Dendritic cell treated with granulocyte-macrophage colony-stimulating factor and Interleukin-4, amounts not matched to agents 40 ng/mL and 50 ng/mL, for 4 days (primary cell): ENCODE data around the gene NHEJ1.

Experiments
- H3K27ac Mint-ChIP-seq: one replicate; pipeline ENCODE4 v1.8.0; 2022; ENCODE audit warnings: mild to moderate bottlenecking, mixed read lengths
- H3K27me3 Mint-ChIP-seq: one replicate; pipeline ENCODE4 v1.8.0; 2022; ENCODE audit warnings: mild to moderate bottlenecking, mixed read lengths
- H3K36me3 Mint-ChIP-seq: one replicate; pipeline ENCODE4 v1.8.0; 2022; ENCODE audit warnings: low read depth, mixed read lengths
- H3K4me1 Mint-ChIP-seq: one replicate; pipeline ENCODE4 v1.8.0; 2022; ENCODE audit warnings: low read depth, mixed read lengths
- H3K4me3 Mint-ChIP-seq: one replicate; pipeline ENCODE4 v1.8.0; 2022; ENCODE audit warnings: mild to moderate bottlenecking, moderate library complexity, mixed read lengths
- H3K9me3 Mint-ChIP-seq: one replicate; pipeline ENCODE4 v1.8.0; 2022; ENCODE audit warnings: mixed read lengths
- intact Hi-C: fragments of 100-400 bp; cut with micrococcal nuclease; formaldehyde crosslinking; loops from one replicate; pipeline ENCODE4 v1.15.0; 2022

NHEJ1 gene

GRCh38 chr2:219199470-219200211 lies 39.0 kb upstream of the NHEJ1 start:
- Mint-ChIP-seq H3K4me1 (no peaks in the 10 kb centered on the region), H3K9me3 (peaks cover 6% of the 10 kb centered on the region), H3K4me3 (no peak overlapping the region), H3K27ac (no peak overlapping the region), H3K36me3 (no peaks in the 10 kb centered on the region), H3K27me3 (peaks cover 23% of the 10 kb centered on the region)
- intact Hi-C loops = no loop called here

- intact Hi-C loops = no loop called here
- H3K4me1 Mint-ChIP-seq = no peaks in the 10 kb centered on the region
- H3K27me3 Mint-ChIP-seq = peaks cover 20% of the 10 kb centered on the region
- no peak overlapping the region for H3K27ac Mint-ChIP-seq
- H3K9me3 Mint-ChIP-seq = no peaks in the 10 kb centered on the region
- no peaks in the 10 kb centered on the region for H3K36me3 Mint-ChIP-seq
- no peak overlapping the region for H3K4me3 Mint-ChIP-seq
Observed at GRCh38 chr2:219198974-219199373, 38.4 kb upstream of the NHEJ1 start.

- H3K27me3 Mint-ChIP-seq = peaks cover 20% of the 10 kb centered on the region
- no peak overlapping the region for H3K4me3 Mint-ChIP-seq
- intact Hi-C loops = no loop called here
- H3K27ac Mint-ChIP-seq = no peak overlapping the region
- no peaks in the 10 kb centered on the region for H3K4me1 Mint-ChIP-seq
- no peaks in the 10 kb centered on the region for H3K9me3 Mint-ChIP-seq
- H3K36me3 Mint-ChIP-seq = no peaks in the 10 kb centered on the region
Observed at GRCh38 chr2:219197388-219197787, 36.8 kb upstream of the NHEJ1 start.

GRCh38 chr2:219186754-219187456 lies 26.3 kb upstream of the NHEJ1 start:
- H3K27me3 Mint-ChIP-seq = no peaks in the 10 kb centered on the region
- H3K4me3 Mint-ChIP-seq = no peak overlapping the region
- H3K36me3 Mint-ChIP-seq = peaks cover 54% of the 10 kb centered on the region
- H3K4me1 Mint-ChIP-seq = peaks cover 24% of the 10 kb centered on the region
- H3K9me3 Mint-ChIP-seq = no peaks in the 10 kb centered on the region
- H3K27ac Mint-ChIP-seq = no peak overlapping the region
- intact Hi-C loops = no loop called here

GRCh38 chr2:219184121-219184520 lies 23.5 kb upstream of the NHEJ1 start:
- H3K36me3 Mint-ChIP-seq = peaks cover 82% of the 10 kb centered on the region
- H3K9me3 Mint-ChIP-seq = no peaks in the 10 kb centered on the region
- intact Hi-C loops = no loop called here
- H3K4me1 Mint-ChIP-seq = peaks cover 52% of the 10 kb centered on the region
- no peak overlapping the region for H3K27ac Mint-ChIP-seq
- no peak overlapping the region for H3K4me3 Mint-ChIP-seq
- H3K27me3 Mint-ChIP-seq = no peaks in the 10 kb centered on the region

- intact Hi-C loops = no loop called here
- Mint-ChIP-seq H3K4me1 (peaks cover 58% of the 10 kb centered on the region), H3K9me3 (no peaks in the 10 kb centered on the region), H3K27ac (peak overlapping the region; percentile 71), H3K27me3 (no peaks in the 10 kb centered on the region), H3K4me3 (peak overlapping the region; percentile 28), H3K36me3 (peaks cover 90% of the 10 kb centered on the region)
Observed at GRCh38 chr2:219183151-219183772, 22.6 kb upstream of the NHEJ1 start.

GRCh38 chr2:219182331-219183150 lies 21.9 kb upstream of the NHEJ1 start:
- peaks cover 60% of the 10 kb centered on the region for H3K4me1 Mint-ChIP-seq
- H3K36me3 Mint-ChIP-seq = peaks cover 94% of the 10 kb centered on the region
- intact Hi-C loops = no loop called here
- H3K27me3 Mint-ChIP-seq = no peaks in the 10 kb centered on the region
- H3K9me3 Mint-ChIP-seq = no peaks in the 10 kb centered on the region
- H3K4me3 Mint-ChIP-seq = peak overlapping the region; percentile 28
- peak overlapping the region; percentile 71 for H3K27ac Mint-ChIP-seq

- H3K27ac Mint-ChIP-seq = peak overlapping the region; percentile 71
- H3K27me3 Mint-ChIP-seq = no peaks in the 10 kb centered on the region
- peaks cover 61% of the 10 kb centered on the region for H3K4me1 Mint-ChIP-seq
- intact Hi-C loops = no loop called here
- H3K9me3 Mint-ChIP-seq = no peaks in the 10 kb centered on the region
- H3K4me3 Mint-ChIP-seq = no peak overlapping the region
- peaks cover 93% of the 10 kb centered on the region for H3K36me3 Mint-ChIP-seq
Observed at GRCh38 chr2:219181531-219181930, 20.9 kb upstream of the NHEJ1 start.

GRCh38 chr2:219180961-219181360 lies 20.3 kb upstream of the NHEJ1 start:
- H3K9me3 Mint-ChIP-seq = no peaks in the 10 kb centered on the region

GRCh38 chr2:219179601-219180465 lies 19.2 kb upstream of the NHEJ1 start:
- Mint-ChIP-seq H3K9me3 (no peaks in the 10 kb centered on the region), H3K4me3 (peak overlapping the region; percentile 88), H3K36me3 (peaks cover 92% of the 10 kb centered on the region), H3K4me1 (peaks cover 73% of the 10 kb centered on the region), H3K27ac (no peak overlapping the region), H3K27me3 (no peaks in the 10 kb centered on the region)
- intact Hi-C loops = loop anchor here (10.0 kb wide), 1 partner anchor 205 kb away; the partner anchor contains the start of gene DNPEP

More at GRCh38 chr2:219180961-219181360, 20.3 kb upstream of the NHEJ1 start:
- peaks cover 62% of the 10 kb centered on the region for H3K4me1 Mint-ChIP-seq
- peak overlapping the region; percentile 71 for H3K27ac Mint-ChIP-seq
- H3K36me3 Mint-ChIP-seq = peaks cover 92% of the 10 kb centered on the region
- H3K27me3 Mint-ChIP-seq = no peaks in the 10 kb centered on the region
- intact Hi-C loops = no loop called here
- H3K4me3 Mint-ChIP-seq = no peak overlapping the region

GRCh38 chr2:219178377-219179175 lies 18.0 kb upstream of the NHEJ1 start:
- H3K4me3 Mint-ChIP-seq = peak overlapping the region; percentile 88
- H3K4me1 Mint-ChIP-seq = peaks cover 85% of the 10 kb centered on the region
- no peaks in the 10 kb centered on the region for H3K27me3 Mint-ChIP-seq
- H3K27ac Mint-ChIP-seq = peak overlapping the region; percentile 99
- no peaks in the 10 kb centered on the region for H3K9me3 Mint-ChIP-seq
- intact Hi-C loops = loop anchor here (10.0 kb wide), 1 partner anchor 206 kb away; the partner anchor contains the start of gene DNPEP
- H3K36me3 Mint-ChIP-seq = peaks cover 92% of the 10 kb centered on the region
